Adrenal gland (tissue), 12 donors: ENCODE data around the gene GNAQ. TPM values are rescaled to one million over a fixed set of nuclear protein-coding genes. Genes with fewer than 3 reads are reported as not detected.

Experiments used
- DNase-seq, 7 donors: peaks; one replicate each; pipeline ENCODE4 v3.0.0-alpha.2; 2019 to 2020
- H3K27ac ChIP-seq, 5 donors: fragments of 200-600 bp; sonication (generic) in 4 of 5; 1 replicate in 3 of 5; 2 replicates in 2 of 5; pipeline versions ENCODE4 v1.5.1 to v1.8.0; 2016 to 2020; ENCODE audit warnings: mild to moderate bottlenecking in 1 of 5
- H3K27me3 ChIP-seq: fragments of 200-600 bp; 2 replicates; pipeline ENCODE4 v1.8.0; 2021
- H3K36me3 ChIP-seq, 2 donors: fragments of 200-600 bp; replicated peaks in 1 of 2; 1 replicate in 1 of 2; 2 replicates in 1 of 2; pipeline versions ENCODE4 v1.5.1 to v1.8.0; 2018 to 2022
- H3K4me1 ChIP-seq, 2 donors: fragments of 200-600 bp; replicated peaks in 1 of 2; 1 replicate in 1 of 2; 2 replicates in 1 of 2; pipeline versions ENCODE4 v1.5.1 to v1.8.0; 2018 to 2021
- H3K4me3 ChIP-seq, 4 donors: fragments of 200-600 bp; sonication (generic) in 3 of 4; one replicate each; pipeline ENCODE4 v1.5.1; 2016 to 2018
- H3K9me3 ChIP-seq, 3 donors: fragments of 200-600 bp; sonication (generic) in 1 of 3; replicated peaks in 1 of 3; 1 replicate in 2 of 3; 2 replicates in 1 of 3; pipeline versions ENCODE4 v1.5.1 to v1.8.0; 2016 to 2021
- POLR2A ChIP-seq, 2 donors: fragments of 450-650 bp; IDR thresholded peaks; one replicate each; pipeline ENCODE4 v1.6.1; 2017; ENCODE audit warnings: antibody characterized with exemption in 2 of 2, mild to moderate bottlenecking in 2 of 2, moderate library complexity in 1 of 2
- WGBS, 4 donors: extraction: QIAGEN DNeasy Blood & Tissue Kit in 2 of 4; methylation state at CpG; one replicate each; pipeline versions ENCODE4 v1.1.5 to v1.1.7; 2013 to 2017; 5-methylcytosine and 5-hydroxymethylcytosine counted together
- intact Hi-C, 2 donors: fragments of 100-400 bp; cut with DNase I; formaldehyde crosslinking; loops; one replicate each; pipeline versions ENCODE4 v1.14.1 to v1.15.0; 2022 to 2023
- polyA plus RNA-seq, 3 donors: library from polyadenylated mRNA; stranded (reverse); fragments of 200-250 nt in 2 of 3; fragments of 350-450 nt in 1 of 3; fragmentation: Illumina TruSeq in 1 of 3; extraction: RNeasy Lipid Tissue Mini Kit (QIAGEN cat#74804) in 1 of 3; gene quantifications; one replicate each; pipeline ENCODE4 v1.2.3, GENCODE V29; 2013 to 2014
- total RNA-seq, 9 donors: library from RNA; depleted of rRNA in 4 of 9; stranded (reverse); fragments of >200 nt in 4 of 9; fragments of 120-200 nt in 1 of 9; fragmentation: NEBNext Ultra II Directional in 1 of 9; extraction: Animal tissue kit (Norgen Biotek cat#: 25700) in 1 of 9; gene quantifications; one replicate each; pipeline versions ENCODE4 v1.1.0 to v1.2.4, GENCODE V29; 2013 to 2023
- TF ChIP-seq, protein P1 (sequence below), 6 experiments: fragments of 450-650 bp in 4 of 6; fragments of 200-600 bp in 2 of 6; sonication (generic) in 1 of 6; IDR thresholded peaks; 1 replicate in 5 of 6; 2 replicates in 1 of 6; pipeline versions ENCODE4 v1.5.1 to v1.8.0; 2016 to 2021; ENCODE audit warnings: antibody characterized with exemption in 6 of 6, mild to moderate bottlenecking in 2 of 6, moderate library complexity in 1 of 6
- donor health status: healthy with polysubstance abuse.
- donor health status: Bipolar disorder and iron deficiency.
- donor health status: DM: yes; HTN: yes; CAD: no.
- donor health status: DM: no; HTN: no; CAD: no.
- donor health status: DM: no; HTN: no; CAD: no.
- donor health status: DM: yes; HTN: yes; CAD: no.

The GNAQ gene
- total and polyA plus RNA-seq, 12 donors = 15.8 to 71.7 (median 45.1) TPM

DNA sequence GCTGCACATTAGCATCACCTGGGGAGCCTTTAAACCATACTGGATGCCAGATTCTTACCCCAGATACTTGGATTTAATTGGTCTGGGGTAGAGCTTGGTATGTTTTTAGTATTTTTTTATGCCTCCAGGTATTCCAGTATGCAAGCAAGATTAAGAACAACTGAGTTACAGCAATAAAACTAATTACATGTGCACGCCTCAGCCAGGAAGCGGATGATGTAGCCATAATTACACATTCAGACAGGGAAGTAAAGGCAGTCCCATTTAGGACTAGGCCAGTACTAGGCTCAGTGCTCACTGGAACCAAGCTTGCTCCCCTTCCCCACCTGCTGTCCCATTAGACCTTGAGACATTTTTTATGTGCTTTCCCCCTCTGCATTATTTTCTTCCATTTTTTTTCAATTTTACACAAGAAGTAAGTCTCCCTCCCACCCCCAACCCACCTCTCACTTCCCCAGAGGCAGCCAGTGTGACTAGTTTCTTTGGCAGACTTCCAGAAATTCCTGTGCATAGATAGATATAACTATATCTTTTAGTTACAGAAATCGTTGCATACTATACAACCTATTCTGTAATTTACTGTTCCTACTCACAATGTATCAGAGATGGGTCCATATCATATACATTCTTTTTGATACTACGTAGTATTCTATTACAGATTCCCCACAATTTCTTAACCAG lies 7.1 kb upstream of the GNAQ start:
- intact Hi-C loops = loop anchor here (10.0 kb wide), 4 partner anchors 54 to 584 kb away; no protein-coding TSS in a partner anchor
- DNase-seq = no peak
- Histone ChIP-seq H3K9me3 (no peaks in the 10 kb centered on the region), H3K4me1 (peaks cover 0 to 8% of the 10 kb centered on the region in 2 donors), H3K27ac (no peak overlapping the region), H3K27me3 (no peaks in the 10 kb centered on the region), H3K36me3 (no peaks in the 10 kb centered on the region), H3K4me3 (no peak overlapping the region)
- TF ChIP-seq, protein P1, sequence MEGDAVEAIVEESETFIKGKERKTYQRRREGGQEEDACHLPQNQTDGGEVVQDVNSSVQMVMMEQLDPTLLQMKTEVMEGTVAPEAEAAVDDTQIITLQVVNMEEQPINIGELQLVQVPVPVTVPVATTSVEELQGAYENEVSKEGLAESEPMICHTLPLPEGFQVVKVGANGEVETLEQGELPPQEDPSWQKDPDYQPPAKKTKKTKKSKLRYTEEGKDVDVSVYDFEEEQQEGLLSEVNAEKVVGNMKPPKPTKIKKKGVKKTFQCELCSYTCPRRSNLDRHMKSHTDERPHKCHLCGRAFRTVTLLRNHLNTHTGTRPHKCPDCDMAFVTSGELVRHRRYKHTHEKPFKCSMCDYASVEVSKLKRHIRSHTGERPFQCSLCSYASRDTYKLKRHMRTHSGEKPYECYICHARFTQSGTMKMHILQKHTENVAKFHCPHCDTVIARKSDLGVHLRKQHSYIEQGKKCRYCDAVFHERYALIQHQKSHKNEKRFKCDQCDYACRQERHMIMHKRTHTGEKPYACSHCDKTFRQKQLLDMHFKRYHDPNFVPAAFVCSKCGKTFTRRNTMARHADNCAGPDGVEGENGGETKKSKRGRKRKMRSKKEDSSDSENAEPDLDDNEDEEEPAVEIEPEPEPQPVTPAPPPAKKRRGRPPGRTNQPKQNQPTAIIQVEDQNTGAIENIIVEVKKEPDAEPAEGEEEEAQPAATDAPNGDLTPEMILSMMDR (IDR thresholded peaks at IDR 0.05) = no peak
- no peak for TF ChIP-seq POLR2A (IDR thresholded peaks at IDR 0.05)
- 71 to 81% (median 73%) methylated on average over 4 of the region's 4 CpGs for WGBS, 4 donors

DNA sequence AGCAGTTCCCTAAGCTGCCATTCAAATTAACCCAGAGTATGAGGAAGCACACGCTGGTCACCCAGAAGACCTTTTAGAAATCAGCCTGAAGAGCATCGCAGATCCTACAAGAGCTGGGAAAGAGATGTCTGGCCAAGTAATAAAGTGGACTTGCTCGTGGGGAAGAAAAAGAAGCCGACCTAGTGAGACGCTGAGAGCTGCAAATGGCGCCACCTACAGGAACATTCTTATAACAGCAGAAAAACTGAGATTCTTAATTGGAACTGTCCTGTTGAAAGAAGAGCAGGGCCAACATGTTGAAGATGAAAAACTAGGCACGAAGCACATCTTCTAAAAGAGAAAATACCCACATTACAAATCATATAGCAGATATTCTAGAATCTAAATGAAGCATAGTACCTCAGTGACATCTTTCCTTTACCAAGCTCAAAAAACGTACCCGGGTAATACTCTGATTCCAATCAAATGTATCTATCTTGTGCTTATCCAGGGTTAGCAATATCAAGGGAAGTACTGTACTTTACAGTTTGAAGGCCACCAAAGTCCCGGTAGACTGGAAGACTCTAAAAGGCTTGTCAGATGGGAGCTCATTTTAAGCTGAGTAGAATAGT lies 3.9 kb upstream of the GNAQ start:
- WGBS, 4 donors = 17 to 21% (median 19%) methylated on average over 10 of the region's 10 CpGs
- DNase-seq = peak; percentile 53 to 84 (median 66)

DNA sequence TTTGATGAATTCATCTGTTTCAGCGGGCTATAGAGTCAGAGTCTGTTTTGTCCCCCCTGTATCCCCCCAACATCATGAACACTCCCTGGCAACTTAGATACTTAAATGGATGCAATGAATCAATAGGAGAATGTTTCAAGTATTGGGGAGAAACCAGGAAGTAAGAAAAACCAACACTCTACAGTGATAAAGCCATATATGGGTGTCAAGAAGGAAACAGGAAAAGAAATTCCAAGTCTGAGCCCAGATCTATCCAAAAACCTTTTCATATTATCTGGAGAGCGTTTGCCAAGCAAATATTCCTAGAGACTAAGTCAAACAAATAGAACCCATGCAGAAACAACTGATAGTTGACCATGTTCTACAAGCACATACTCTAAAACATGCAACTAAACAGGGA lies 2.3 kb upstream of the GNAQ start:
- Histone ChIP-seq H3K9me3 (no peaks in the 10 kb centered on the region), H3K36me3 (no peaks in the 10 kb centered on the region), H3K27me3 (no peaks in the 10 kb centered on the region), H3K4me3 (no peak overlapping the region), H3K4me1 (peaks cover 8 to 21% of the 10 kb centered on the region in 2 donors), H3K27ac (no peak overlapping the region)
- DNase-seq = no peak
- TF ChIP-seq POLR2A (IDR thresholded peaks at IDR 0.05) = no peak
- TF ChIP-seq, protein P1 (IDR thresholded peaks at IDR 0.05) = no peak
- WGBS, 4 donors = 83 to 88% (median 84%) methylated on average over 2 of the region's 2 CpGs
- intact Hi-C loops = loop anchor here (5.0 to 10.0 kb wide), 5 partner anchors 49 to 579 kb away; no protein-coding TSS in a partner anchor

More for the DNA sequence above, 3.9 kb upstream of the GNAQ start:
- TF ChIP-seq, protein P1 (IDR thresholded peaks at IDR 0.05) = peak; percentile 85 to 90 (median 87)
- TF ChIP-seq POLR2A (IDR thresholded peaks at IDR 0.05) = no peak
- Histone ChIP-seq H3K9me3 (no peaks in the 10 kb centered on the region), H3K4me1 (peaks cover 0 to 8% of the 10 kb centered on the region in 2 donors), H3K36me3 (no peaks in the 10 kb centered on the region), H3K27me3 (no peaks in the 10 kb centered on the region), H3K4me3 (no peak overlapping the region), H3K27ac (peak overlapping the region in 1 of 5 donors; percentile 2)
- intact Hi-C loops = loop anchor here (10.0 kb wide), 4 partner anchors 51 to 581 kb away; no protein-coding TSS in a partner anchor

DNA sequence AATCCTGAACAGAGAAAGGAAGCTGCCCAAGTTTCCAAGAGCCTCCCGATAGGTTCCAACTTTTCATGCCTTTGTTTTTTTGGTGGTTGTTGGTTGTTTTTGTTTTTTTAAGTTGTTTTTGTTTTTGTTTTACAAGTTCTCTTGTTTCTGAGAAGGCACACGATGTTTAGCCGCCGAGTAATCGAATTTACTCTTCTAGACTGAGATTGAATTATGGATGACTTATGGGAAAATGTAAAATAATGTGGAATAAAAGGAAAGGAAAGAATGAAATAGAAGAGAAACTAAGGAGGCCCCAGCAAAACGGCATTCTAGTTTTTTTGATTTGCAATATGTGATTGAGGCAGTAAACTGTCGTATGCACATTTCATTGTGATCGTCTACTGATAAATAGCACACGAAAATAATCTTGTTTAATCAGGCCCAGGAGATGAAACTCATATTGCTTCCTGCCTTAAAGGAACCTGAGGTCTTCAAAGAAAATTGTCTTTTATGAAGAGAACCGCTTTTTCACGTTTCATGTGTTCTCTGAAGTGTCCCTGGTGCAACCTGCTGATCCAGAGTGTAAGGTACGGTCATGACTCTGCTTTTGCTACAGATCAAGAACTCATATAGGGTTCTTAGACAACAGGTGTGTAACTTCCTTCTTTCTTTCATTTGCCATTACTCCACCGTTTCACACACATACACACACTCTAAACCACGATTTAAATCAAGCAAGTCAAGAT lies 1.3 kb upstream of the GNAQ start:
- 34 to 45% (median 42%) methylated on average over 14 of the region's 14 CpGs for WGBS, 4 donors
- H3K4me3 ChIP-seq = peak overlapping the region in 3 of 4 donors; percentile 15 to 96 (median 51)
- intact Hi-C loops = loop anchor here (5.0 to 10.0 kb wide), 5 partner anchors 48 to 578 kb away; no protein-coding TSS in a partner anchor

More for the DNA sequence above, 1.3 kb upstream of the GNAQ start:
- H3K27me3 ChIP-seq = no peaks in the 10 kb centered on the region
- peaks cover 10 to 31% of the 10 kb centered on the region in 2 donors for H3K4me1 ChIP-seq
- H3K9me3 ChIP-seq = no peaks in the 10 kb centered on the region
- no peak for TF ChIP-seq POLR2A (IDR thresholded peaks at IDR 0.05)
- TF ChIP-seq, protein P1 (IDR thresholded peaks at IDR 0.05) = no peak
- no peak for DNase-seq
- no peaks in the 10 kb centered on the region for H3K36me3 ChIP-seq
- H3K27ac ChIP-seq = peak overlapping the region; percentile 67 to 99 (median 95)
